Brain microvascular endothelial cell (primary cell): ENCODE data around the gene MRPL44.

Experiments used
- DNase-seq: peaks from one replicate; pipeline ENCODE4 v3.0.0-alpha.2; 2020
- H3K27ac ChIP-seq: fragments of 250-450 bp; sonication (Bioruptor Pico); 2 replicates; pipeline ENCODE4 v1.5.1; 2020; ENCODE audit warnings: mild to moderate bottlenecking, moderate library complexity
- H3K27me3 ChIP-seq: fragments of 250-450 bp; sonication (Bioruptor Pico); replicated peaks from 2 replicates; pipeline ENCODE4 v1.5.1; 2020; ENCODE audit warnings: mild to moderate bottlenecking
- H3K36me3 ChIP-seq: fragments of 250-450 bp; sonication (Bioruptor Pico); replicated peaks from 2 replicates; pipeline ENCODE4 v1.5.1; 2020; ENCODE audit warnings: mild to moderate bottlenecking
- H3K4me3 ChIP-seq: 2 replicates; pipeline ENCODE4 v1.5.1; 2011; ENCODE audit warnings: low read depth, mild to moderate bottlenecking, control low read depth, low read length, moderate library complexity
- in situ Hi-C: cut with HindIII; loops from 2 replicates; pipeline ENCODE4 v1.10.0; 2017; ENCODE audit warnings: low sequenced_read_pairs, low pct_ligation_motif_present
- TF ChIP-seq, protein P1 (sequence below): IDR thresholded peaks from 2 replicates; pipeline ENCODE4 v1.5.1; 2011; ENCODE audit warnings: low read depth, mild to moderate bottlenecking, moderate library complexity, low read length, control low read depth, inconsistent platforms; ENCODE audit errors: missing control alignments

The MRPL44 gene

GRCh38 chr2:223989856-223990232 lies 32.6 kb downstream of the MRPL44 start:
- Histone ChIP-seq H3K27ac (no peak overlapping the region), H3K4me3 (no peak overlapping the region), H3K36me3 (peaks cover 7% of the 10 kb centered on the region), H3K27me3 (no peaks in the 10 kb centered on the region)
- TF ChIP-seq, protein P1, sequence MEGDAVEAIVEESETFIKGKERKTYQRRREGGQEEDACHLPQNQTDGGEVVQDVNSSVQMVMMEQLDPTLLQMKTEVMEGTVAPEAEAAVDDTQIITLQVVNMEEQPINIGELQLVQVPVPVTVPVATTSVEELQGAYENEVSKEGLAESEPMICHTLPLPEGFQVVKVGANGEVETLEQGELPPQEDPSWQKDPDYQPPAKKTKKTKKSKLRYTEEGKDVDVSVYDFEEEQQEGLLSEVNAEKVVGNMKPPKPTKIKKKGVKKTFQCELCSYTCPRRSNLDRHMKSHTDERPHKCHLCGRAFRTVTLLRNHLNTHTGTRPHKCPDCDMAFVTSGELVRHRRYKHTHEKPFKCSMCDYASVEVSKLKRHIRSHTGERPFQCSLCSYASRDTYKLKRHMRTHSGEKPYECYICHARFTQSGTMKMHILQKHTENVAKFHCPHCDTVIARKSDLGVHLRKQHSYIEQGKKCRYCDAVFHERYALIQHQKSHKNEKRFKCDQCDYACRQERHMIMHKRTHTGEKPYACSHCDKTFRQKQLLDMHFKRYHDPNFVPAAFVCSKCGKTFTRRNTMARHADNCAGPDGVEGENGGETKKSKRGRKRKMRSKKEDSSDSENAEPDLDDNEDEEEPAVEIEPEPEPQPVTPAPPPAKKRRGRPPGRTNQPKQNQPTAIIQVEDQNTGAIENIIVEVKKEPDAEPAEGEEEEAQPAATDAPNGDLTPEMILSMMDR, result no peak
- in situ Hi-C loops, result loop anchor here (25.0 kb wide), 1 partner anchor 297 kb away; no protein-coding TSS in a partner anchor
- DNase-seq, result no peak

DNA sequence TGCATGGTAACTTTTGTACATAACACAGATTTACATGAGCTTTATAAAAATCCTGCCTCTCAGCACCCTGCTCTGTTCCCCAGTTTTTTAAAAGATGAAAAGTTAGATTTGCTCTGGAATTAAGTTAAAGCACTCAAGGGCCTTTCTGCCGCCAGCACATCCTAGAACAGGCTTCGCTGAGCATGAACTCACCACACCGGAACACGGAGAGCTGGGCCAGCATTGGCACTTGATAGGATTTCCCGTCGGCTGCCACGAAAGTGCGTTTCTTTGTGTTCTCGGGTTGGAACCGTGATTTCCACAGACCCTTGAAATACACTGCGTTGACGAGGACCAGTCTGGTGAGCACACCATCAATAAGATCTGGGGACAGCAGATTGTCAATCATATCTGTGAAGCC lies 34.3 kb downstream of the MRPL44 start:
- Histone ChIP-seq H3K27ac (no peak overlapping the region), H3K4me3 (no peak overlapping the region), H3K27me3 (no peaks in the 10 kb centered on the region), H3K36me3 (peaks cover 7% of the 10 kb centered on the region)
- DNase-seq, result no peak
- TF ChIP-seq, protein P1, result no peak
- in situ Hi-C loops, result loop anchor here (25.0 kb wide), 1 partner anchor 296 kb away; no protein-coding TSS in a partner anchor

- Histone ChIP-seq H3K36me3 (peaks cover 7% of the 10 kb centered on the region), H3K27me3 (no peaks in the 10 kb centered on the region), H3K4me3 (no peak overlapping the region), H3K27ac (no peak overlapping the region)
- DNase-seq, result peak; percentile 73
- in situ Hi-C loops, result loop anchor here (25.0 kb wide), 1 partner anchor 294 kb away; no protein-coding TSS in a partner anchor
- TF ChIP-seq, protein P1, result peak; percentile 83
These were observed 36.5 kb downstream of the MRPL44 start for GRCh38 chr2:223993634-223994232.

GRCh38 chr2:223994562-223995162 lies 37.4 kb downstream of the MRPL44 start:
- H3K27ac ChIP-seq, result no peak overlapping the region
- H3K36me3 ChIP-seq, result peaks cover 2% of the 10 kb centered on the region
- H3K4me3 ChIP-seq, result no peak overlapping the region
- TF ChIP-seq, protein P1, result no peak
- in situ Hi-C loops, result loop anchor here (25.0 kb wide), 1 partner anchor 293 kb away; no protein-coding TSS in a partner anchor
- no peaks in the 10 kb centered on the region for H3K27me3 ChIP-seq
- DNase-seq, result no peak

DNA sequence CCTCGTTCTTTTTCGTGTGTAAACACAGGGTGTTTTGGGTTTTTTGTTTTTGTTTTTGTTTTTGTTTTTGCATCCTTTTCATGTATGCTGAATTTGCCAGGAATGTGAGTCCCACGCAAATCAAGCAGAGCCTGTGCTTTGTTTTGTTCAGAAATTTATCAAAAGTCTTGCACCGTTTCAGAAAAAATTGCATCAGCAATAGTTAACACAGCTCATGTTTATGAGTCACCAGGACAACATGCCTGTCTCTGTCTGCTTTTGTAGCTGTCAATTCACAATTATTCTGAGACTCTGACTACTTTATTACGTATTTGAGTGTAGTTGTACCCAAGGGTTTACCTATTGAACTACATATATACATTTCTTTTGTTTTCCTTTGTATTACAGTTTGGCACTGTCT lies 38.3 kb downstream of the MRPL44 start:
- Histone ChIP-seq H3K36me3 (no peaks in the 10 kb centered on the region), H3K27ac (peak overlapping the region; percentile 8), H3K4me3 (no peak overlapping the region), H3K27me3 (no peaks in the 10 kb centered on the region)
- TF ChIP-seq, protein P1, result no peak
- in situ Hi-C loops, result loop anchor here (25.0 kb wide), 1 partner anchor 292 kb away; no protein-coding TSS in a partner anchor
- peak; percentile 46 for DNase-seq

- Histone ChIP-seq H3K36me3 (no peaks in the 10 kb centered on the region), H3K27ac (no peak overlapping the region)
These were observed 39.1 kb downstream of the MRPL44 start for GRCh38 chr2:223996391-223996790.

More at GRCh38 chr2:223996391-223996790, 39.1 kb downstream of the MRPL44 start:
- in situ Hi-C loops, result loop anchor here (25.0 kb wide), 1 partner anchor 291 kb away; no protein-coding TSS in a partner anchor
- TF ChIP-seq, protein P1, result no peak
- no peak for DNase-seq
- H3K27me3 ChIP-seq, result no peaks in the 10 kb centered on the region
- no peak overlapping the region for H3K4me3 ChIP-seq
